SIG-M5 treated with dmso at 0.1 percent for 504 hours (cell line): ENCODE results near the gene LENG1.

Source experiments
- DNase-seq: peaks from one replicate; lab custom pipeline; 2025; ENCODE audit not compliant: unreplicated experiment; lab: John Stamatoyannopoulos, UW

The LENG1 gene

GRCh38 chr19:54142166-54142780, 17.2 kb downstream of the LENG1 start:
- DNase-seq, result no peak

GRCh38 chr19:54141356-54141755, 18.2 kb downstream of the LENG1 start:
- no peak for DNase-seq

GRCh38 chr19:54138489-54139256, 20.8 kb downstream of the LENG1 start:
- DNase-seq, result no peak

- DNase-seq, result no peak
These were observed 21.6 kb downstream of the LENG1 start, which contains the start of gene CNOT3 for GRCh38 chr19:54137699-54138488. Gene CNOT3 (plus strand): TSS chr19:54137762. CDS start chr19:54142979, 5,217 bp downstream.

- DNase-seq, result peak; percentile 100
These were observed 22.4 kb downstream of the LENG1 start for GRCh38 chr19:54136864-54137698.

- DNase-seq, result no peak
These were observed 23.2 kb downstream of the LENG1 start for GRCh38 chr19:54136086-54136863.

- no peak for DNase-seq
These were observed 25.4 kb downstream of the LENG1 start for GRCh38 chr19:54133957-54134590.

GRCh38 chr19:54133312-54133956, 26.1 kb downstream of the LENG1 start:
- DNase-seq, result no peak

GRCh38 chr19:54129617-54129996, 29.9 kb downstream of the LENG1 start:
- DNase-seq, result no peak

- no peak for DNase-seq
These were observed 30.5 kb downstream of the LENG1 start for GRCh38 chr19:54128796-54129616.

- DNase-seq, result no peak
These were observed 31.1 kb downstream of the LENG1 start for GRCh38 chr19:54128441-54128725.

- no peak for DNase-seq
These were observed 31.7 kb downstream of the LENG1 start for GRCh38 chr19:54127688-54128440.

- DNase-seq, result no peak
These were observed 33.8 kb downstream of the LENG1 start for GRCh38 chr19:54125713-54126112.

- no peak for DNase-seq
These were observed 35.1 kb downstream of the LENG1 start for GRCh38 chr19:54124393-54124792.

- DNase-seq, result no peak
These were observed 35.8 kb downstream of the LENG1 start for GRCh38 chr19:54123682-54124081.

- DNase-seq, result no peak
These were observed 38.3 kb downstream of the LENG1 start for GRCh38 chr19:54121259-54121658.

- DNase-seq, result peak; percentile 97
These were observed 44.1 kb downstream of the LENG1 start, which contains the start of the genes PRPF31 and TFPT for GRCh38 chr19:54115109-54116063. Gene PRPF31 (plus strand): TSS chr19:54115754. CDS start chr19:54118279, 2,525 bp downstream. Gene TFPT (minus strand): TSS chr19:54115657. CDS start chr19:54115269, 388 bp downstream.
